ENCODE results near the gene CARD14. TPM values are rescaled to one million over a fixed set of nuclear protein-coding genes. Genes with fewer than 3 reads are reported as not detected.

The CARD14 gene
- not detected for polyA plus RNA-seq

DNA sequence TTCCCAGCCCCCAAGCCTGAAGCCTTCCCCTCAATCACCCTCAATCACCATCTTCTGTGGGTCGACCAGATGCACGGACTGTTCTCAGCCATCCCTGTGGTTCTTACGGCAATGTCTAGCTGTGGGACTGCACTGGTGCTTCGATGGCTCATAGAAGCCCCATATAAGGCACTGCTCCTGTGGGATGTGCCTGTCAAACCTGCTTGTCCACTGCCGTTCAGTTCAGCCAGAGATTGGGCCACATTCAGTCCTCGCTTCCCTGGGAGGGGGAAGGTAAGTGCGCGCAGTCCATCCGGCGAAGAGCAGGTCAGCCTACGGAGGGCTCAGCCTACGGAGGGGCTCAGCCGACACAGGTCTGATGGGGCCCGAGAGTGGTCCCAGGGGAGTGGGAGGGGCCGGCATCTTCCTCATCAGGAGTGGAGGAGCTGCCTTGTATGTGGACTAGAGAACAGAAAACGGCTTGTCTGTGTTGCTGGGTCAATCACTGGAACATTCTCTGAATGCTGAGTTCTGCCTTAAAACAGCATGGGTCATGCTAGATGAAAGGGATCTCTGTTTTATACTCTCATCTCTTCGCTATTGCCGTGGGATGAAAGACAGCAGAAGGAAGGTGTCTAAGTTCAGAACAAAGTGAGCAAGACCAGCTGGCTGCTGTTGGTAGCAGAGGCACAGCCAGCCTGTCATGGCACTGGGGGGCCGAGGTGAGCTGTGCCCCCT, at the start of gene CARD14:
Gene CARD14, plus strand, starts transcription at position 247 of the 717 bp plus-strand sequence. CDS start 11,409 bp downstream, outside the sequence.
- Mint-ChIP-seq H3K4me3 (peak within 1 kb of the TSS in 1 of 4 donors; percentile 41), H3K4me1 (no peaks in the 10 kb centered on the region), H3K27me3 (peaks cover 2% of the 10 kb centered on the region), H3K27ac (no peak within 1 kb of the TSS), H3K36me3 (no peaks in the 10 kb centered on the region), H3K9me3 (peaks cover 0 to 4% (median 2%) of the 10 kb centered on the region in 3 donors)

DNA sequence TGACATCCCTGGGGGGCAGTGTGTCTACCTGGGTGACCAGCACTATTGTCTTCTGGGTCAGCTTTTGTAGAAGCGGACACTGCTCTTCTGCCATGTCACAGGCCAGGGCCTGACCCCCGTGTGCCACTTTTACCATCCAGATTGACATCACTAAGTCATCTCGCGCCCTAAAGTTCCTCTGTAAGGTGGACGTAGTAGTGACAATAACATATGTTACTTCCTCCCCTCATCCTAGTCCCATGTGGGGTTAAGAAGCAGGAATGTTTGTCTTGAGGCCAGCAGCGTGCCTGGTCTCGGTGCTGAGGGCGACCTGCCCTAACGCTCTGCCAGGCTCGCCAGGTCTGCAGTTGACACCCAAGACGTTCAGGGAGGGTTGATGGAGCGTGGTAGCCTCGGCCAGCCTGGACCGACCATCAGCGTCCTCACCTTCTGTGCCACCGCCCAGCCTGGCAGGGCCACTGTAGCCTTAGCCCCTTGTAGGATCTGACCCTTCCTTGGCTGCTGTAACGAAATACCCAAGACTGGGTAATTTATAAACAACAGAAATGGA, 47.7 kb upstream of the CARD14 start:
- H3K4me3 Mint-ChIP-seq = no peak overlapping the region
- no peaks in the 10 kb centered on the region for H3K36me3 Mint-ChIP-seq
- H3K4me1 Mint-ChIP-seq = no peaks in the 10 kb centered on the region
- peaks cover 4% of the 10 kb centered on the region for H3K27me3 Mint-ChIP-seq
- H3K27ac Mint-ChIP-seq = no peak overlapping the region
- no peaks in the 10 kb centered on the region for H3K9me3 Mint-ChIP-seq

DNA sequence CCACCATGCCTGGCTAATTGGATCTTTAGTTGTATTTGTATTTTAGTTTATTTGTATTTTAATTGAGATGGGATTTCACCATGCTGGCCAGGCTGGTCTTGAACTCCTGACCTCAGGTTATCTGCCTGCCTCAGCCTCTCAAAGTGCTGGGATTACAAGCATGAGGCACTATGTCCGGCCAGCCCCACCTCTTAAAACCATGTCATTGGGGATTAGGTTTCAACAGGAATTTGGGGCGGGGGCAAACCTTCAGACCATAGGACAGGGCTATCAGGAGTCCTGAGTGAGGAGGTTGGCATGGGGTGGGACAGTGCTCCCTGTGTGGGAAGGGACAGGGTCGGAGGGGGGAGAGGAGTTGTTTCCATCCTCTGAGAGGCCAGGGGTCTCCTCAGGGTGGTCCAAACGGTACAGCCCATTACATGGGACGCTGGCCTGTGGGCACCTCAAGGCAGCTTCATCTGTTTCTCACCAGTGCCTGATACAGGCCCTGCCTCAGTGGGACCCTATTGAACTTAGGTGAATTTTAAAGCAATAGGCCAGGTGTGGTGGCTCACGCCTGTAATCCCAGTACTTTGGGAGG, 46.8 kb upstream of the CARD14 start:
- no peaks in the 10 kb centered on the region for H3K36me3 Mint-ChIP-seq

DNA sequence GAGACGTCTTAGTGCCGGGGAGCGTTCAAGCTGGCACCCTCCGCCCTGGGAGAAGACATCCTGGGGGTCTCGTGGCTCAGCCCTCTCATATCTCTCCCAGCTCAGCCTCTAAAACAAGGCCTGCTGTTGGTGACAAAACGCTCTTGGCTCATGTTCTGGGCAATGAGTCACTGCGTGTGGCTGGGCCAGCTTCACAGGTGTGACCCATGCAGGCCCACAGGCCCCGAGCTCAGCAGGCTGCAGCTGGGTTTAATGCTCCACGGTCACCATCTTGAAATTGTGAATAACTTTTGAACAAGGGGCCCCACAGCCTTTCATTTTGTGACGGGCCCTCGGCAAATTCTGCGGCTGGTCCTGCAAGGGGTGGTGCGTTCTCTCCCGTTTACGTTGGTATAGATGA, 46.0 kb upstream of the CARD14 start:
- H3K27me3 Mint-ChIP-seq = peaks cover 4% of the 10 kb centered on the region
- H3K4me1 Mint-ChIP-seq = no peaks in the 10 kb centered on the region
- H3K4me3 Mint-ChIP-seq = no peak overlapping the region
- H3K9me3 Mint-ChIP-seq = no peaks in the 10 kb centered on the region
- H3K36me3 Mint-ChIP-seq = no peaks in the 10 kb centered on the region
- H3K27ac Mint-ChIP-seq = no peak overlapping the region

More for the DNA sequence above, 46.8 kb upstream of the CARD14 start:
- Mint-ChIP-seq H3K27me3 (peaks cover 4% of the 10 kb centered on the region), H3K27ac (no peak overlapping the region), H3K9me3 (no peaks in the 10 kb centered on the region), H3K4me3 (no peak overlapping the region), H3K4me1 (no peaks in the 10 kb centered on the region)

DNA sequence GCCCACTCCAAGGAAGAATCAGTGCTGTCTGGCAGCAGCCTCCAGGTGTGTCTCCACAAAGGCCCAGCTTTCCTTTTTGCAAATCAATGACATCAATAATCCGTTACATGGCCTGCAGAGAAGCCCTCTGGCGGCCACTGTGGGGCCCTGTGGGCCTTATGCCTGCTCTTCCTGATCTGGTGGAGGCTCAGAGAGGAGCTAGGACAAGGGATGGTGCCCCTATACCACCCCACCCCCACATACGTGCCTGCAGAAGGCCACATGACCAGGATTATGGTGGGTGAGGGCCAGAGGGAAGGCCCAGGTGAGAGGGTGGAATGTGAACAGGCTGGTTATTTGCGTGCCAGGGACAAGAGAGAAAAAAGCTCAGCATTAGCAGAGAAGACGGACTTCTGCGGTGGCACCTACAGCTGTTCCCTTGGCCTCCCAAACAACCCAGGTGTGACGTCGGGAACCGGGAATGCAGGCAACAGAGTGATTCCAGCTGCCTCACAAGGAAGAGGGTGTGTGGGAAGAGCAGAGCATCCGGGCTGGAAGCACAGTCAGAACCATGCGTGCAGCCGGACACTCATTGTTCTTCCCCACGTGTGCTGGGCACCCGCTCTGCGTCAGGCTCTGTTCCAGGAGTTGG, 45.4 kb upstream of the CARD14 start:
- Mint-ChIP-seq H3K4me1 (peaks cover 0 to 2% (median 0%) of the 10 kb centered on the region in 3 donors), H3K4me3 (no peak overlapping the region), H3K27ac (no peak overlapping the region), H3K27me3 (peaks cover 4% of the 10 kb centered on the region), H3K36me3 (peaks cover under 1% of the 10 kb centered on the region), H3K9me3 (peaks cover 0 to 2% (median 0%) of the 10 kb centered on the region in 3 donors)

DNA sequence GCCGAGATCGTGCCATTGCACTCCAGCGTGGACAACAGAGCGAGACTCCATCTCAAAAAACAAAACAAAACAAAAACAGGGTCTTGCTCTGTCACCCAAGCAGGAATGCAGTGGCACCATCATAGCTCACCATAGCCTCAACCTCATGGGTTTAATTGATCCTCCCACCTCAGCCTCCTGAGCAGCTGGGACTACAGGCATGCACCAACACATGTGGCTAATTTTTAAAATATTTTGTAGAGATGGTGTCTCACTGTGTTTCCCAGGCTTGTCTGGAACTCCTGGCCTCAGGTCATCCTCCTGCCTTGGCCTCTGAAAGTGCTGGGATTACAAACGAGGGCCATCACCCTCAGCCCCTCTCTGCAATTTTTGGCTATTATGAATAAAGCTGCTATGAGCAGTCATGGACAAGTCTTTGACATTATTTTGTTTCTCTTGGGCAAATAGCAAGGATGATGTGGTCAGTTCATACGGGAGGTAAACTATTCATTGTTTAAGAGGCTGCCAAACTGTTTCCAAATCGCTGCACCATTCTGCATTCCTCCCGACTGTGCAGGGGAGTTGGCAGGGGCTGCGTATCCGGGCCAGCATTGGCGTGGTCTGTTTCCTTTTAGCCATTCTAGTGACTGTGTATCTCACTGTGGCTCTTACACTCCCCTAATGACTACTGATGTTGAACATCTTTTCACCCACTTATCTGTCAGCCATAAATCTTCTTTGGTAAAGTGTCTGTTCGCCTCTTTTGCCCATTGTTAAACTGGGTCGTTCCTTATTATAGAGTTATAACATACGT, 44.0 kb upstream of the CARD14 start:
- no peak overlapping the region for H3K27ac Mint-ChIP-seq
- peaks cover 2% of the 10 kb centered on the region for H3K36me3 Mint-ChIP-seq
- peaks cover 4% of the 10 kb centered on the region for H3K27me3 Mint-ChIP-seq
- H3K4me3 Mint-ChIP-seq = no peak overlapping the region
- H3K4me1 Mint-ChIP-seq = peaks cover 0 to 2% (median 0%) of the 10 kb centered on the region in 3 donors
- peaks cover 0 to 2% (median 0%) of the 10 kb centered on the region in 3 donors for H3K9me3 Mint-ChIP-seq

DNA sequence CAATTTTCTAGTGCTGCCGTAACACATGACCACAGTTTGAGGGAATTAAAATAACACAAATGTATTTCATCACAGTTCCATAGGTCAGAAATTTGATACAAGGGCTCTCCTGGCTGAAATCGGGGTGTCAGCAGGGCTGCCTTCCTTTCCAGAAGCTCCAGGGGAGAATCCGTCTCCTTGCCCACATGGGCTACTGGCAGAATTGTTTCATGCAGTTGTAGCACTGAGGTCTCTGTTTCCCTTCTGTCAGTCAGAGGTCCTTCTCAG, 43.4 kb upstream of the CARD14 start:
- no peak overlapping the region for H3K4me3 Mint-ChIP-seq
- no peak overlapping the region for H3K27ac Mint-ChIP-seq
- H3K27me3 Mint-ChIP-seq = peaks cover 4% of the 10 kb centered on the region
- H3K4me1 Mint-ChIP-seq = peaks cover 0 to 2% (median 0%) of the 10 kb centered on the region in 3 donors
- H3K9me3 Mint-ChIP-seq = peaks cover 0 to 2% (median 0%) of the 10 kb centered on the region in 3 donors
- peaks cover 2% of the 10 kb centered on the region for H3K36me3 Mint-ChIP-seq

DNA sequence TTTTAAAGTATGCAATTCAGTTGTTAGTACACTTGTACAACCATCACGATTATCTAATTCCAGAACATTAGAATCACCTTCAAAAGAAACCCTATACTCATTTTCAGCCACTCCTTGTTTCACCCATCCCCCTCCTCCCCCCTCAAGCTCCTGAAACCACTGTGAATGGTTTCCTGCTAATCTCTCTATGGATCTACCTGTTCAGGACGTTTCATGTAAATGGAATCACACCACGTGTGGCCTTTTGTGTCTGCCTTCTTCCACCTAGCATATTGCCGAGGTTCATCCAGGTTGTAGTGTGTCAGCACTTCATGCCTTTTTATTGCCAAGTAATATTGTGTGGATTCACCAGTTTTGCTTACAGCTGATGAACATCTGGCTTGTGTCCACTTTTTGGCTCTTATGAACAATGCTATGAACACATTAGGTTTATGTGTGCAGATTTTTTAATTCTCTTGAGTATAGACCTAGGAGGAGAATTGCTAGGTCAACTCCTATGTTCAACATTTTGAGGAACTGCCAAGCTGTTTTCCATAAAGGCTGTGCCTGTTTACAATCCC, 40.7 kb upstream of the CARD14 start:
- no peak overlapping the region for H3K27ac Mint-ChIP-seq
- H3K4me1 Mint-ChIP-seq = peaks cover 0 to 3% (median 0%) of the 10 kb centered on the region in 3 donors
- H3K9me3 Mint-ChIP-seq = peaks cover 0 to 2% (median 0%) of the 10 kb centered on the region in 3 donors
- peaks cover 4% of the 10 kb centered on the region for H3K36me3 Mint-ChIP-seq
- no peak overlapping the region for H3K4me3 Mint-ChIP-seq
- H3K27me3 Mint-ChIP-seq = peaks cover 2% of the 10 kb centered on the region

DNA sequence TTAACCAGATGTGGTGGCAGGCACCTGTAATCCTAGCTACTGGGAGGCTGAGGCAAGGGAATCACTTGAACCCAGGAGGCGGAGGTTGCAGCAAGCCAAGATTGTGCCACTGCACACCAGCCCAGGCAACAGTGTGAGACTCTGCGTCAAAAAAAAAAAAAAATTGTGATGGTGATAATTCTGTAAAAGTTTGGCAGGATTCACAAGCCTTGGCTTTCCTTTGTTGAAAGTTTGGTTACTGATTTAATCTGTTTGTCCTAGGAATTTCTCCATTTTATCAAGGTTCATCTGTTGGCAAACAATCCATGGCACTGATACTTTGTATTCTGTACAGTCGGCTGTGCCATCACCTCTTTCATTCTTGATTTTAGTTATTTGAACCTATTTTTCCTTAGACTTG, 38.8 kb upstream of the CARD14 start:
- H3K4me1 Mint-ChIP-seq = peaks cover 0 to 3% (median 0%) of the 10 kb centered on the region in 3 donors
- H3K4me3 Mint-ChIP-seq = no peak overlapping the region
- H3K27ac Mint-ChIP-seq = no peak overlapping the region
- H3K9me3 Mint-ChIP-seq = peaks cover 0 to 2% (median 0%) of the 10 kb centered on the region in 3 donors
- peaks cover 7% of the 10 kb centered on the region for H3K36me3 Mint-ChIP-seq
- no peaks in the 10 kb centered on the region for H3K27me3 Mint-ChIP-seq

DNA sequence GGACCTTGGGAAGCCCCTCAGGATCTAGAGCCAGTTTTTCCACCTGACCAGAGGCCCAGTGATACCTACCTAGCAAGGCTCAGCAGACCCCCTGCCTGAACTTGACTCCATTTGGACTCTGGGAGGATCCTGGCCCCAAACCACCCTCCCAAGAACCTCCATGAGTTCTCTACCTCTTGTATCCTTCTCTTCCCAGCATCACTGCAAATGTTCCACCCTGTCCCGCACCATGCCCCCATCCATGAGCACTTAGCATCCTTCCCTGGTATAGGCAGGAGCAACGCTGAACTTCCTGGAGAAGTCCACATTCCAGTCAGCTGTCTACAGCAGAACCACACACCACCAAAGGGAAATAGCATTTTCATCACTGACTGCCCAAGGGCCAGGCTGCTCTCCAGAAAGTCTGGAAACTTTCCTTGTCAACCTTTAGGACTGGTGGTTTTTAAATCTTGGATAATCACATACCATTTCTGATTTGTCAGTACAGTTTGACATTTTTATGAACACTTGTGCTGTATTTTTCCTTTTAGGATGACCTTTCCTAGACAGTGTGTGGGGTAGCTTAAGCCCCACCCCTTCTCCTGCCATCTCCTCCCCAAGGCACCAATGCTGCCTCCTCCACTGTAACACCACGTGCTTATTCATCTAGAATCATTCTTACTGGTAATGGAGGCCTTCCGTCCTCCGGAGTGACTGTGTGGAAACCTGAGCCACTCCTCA, 36.8 kb upstream of the CARD14 start:
- Mint-ChIP-seq H3K36me3 (peaks cover 11% of the 10 kb centered on the region), H3K27ac (no peak overlapping the region), H3K4me1 (peaks cover 0 to 3% (median 0%) of the 10 kb centered on the region in 3 donors), H3K9me3 (peaks cover 0 to 2% (median 0%) of the 10 kb centered on the region in 3 donors), H3K4me3 (no peak overlapping the region), H3K27me3 (no peaks in the 10 kb centered on the region)

DNA sequence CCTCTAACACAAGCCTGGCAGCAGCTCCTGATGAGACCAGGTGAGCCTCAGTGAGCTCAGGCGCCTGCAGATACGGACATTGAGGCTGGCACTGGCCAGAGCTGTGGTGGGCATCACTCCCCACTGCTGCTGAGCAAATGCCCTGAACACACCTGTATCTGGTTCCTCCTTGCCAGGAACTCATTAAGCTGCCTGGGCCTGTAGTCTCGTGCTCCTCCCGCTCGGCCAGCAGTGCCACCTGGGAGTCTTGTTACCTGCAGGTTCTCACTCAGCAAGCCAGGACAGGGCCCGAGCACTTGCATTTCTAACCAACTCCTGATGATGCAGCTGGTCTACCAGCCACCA, 36.2 kb upstream of the CARD14 start:
- Mint-ChIP-seq H3K36me3 (peaks cover 13% of the 10 kb centered on the region), H3K9me3 (peaks cover 0 to 2% (median 0%) of the 10 kb centered on the region in 3 donors), H3K4me3 (no peak overlapping the region), H3K27ac (no peak overlapping the region), H3K27me3 (no peaks in the 10 kb centered on the region), H3K4me1 (peaks cover 0 to 3% (median 0%) of the 10 kb centered on the region in 3 donors)

DNA sequence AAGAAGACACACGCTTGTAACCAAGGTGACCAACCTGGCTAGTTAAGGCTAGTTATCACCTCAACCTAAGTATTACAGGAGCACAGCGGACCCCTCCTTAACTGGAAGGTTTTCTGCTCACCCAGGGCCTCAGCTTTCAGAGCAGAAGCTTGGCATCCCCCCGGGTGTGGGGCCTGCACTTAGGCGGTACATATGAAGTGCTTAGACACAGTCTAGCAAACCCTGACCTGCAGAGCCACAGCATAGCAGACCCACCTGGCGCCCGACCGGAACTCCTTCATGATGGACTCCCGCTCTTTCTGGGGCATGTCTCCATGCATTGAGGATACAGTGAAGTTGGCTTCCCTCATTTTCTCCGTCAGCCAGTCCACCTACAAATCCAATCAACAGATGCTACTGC, 32.7 kb upstream of the CARD14 start:
- Mint-ChIP-seq H3K27ac (no peak overlapping the region), H3K27me3 (no peaks in the 10 kb centered on the region), H3K4me1 (peaks cover 0 to 1% (median 0%) of the 10 kb centered on the region in 3 donors), H3K4me3 (no peak overlapping the region), H3K9me3 (no peaks in the 10 kb centered on the region), H3K36me3 (peaks cover 12% of the 10 kb centered on the region)

DNA sequence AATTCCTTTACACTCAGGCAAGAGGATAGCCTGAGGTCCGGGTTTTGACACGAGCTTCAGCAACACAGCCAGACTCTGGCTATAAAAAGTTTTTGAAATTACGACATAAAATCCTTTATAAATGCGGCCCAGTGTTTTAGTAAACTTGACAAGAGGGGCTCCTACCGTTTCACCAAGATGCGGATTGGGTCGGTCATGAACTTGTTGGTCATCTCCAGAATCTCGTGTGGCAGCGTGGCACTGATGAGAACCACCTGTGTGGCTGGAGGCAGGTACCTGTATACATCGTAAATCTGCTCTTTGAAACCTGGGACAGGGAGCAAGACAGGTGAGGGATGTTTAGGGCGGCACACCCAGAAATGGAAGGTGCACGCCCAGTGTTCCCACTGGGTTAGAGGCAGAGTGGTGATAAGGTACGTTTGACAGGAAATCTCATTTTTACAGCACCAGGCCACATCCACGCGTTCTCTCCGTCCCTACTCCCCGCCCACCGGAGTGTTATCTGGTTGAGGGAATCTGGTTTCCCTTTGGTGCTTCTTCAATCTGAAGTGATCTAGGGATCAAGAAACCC, 30.9 kb upstream of the CARD14 start:
- no peak overlapping the region for H3K4me3 Mint-ChIP-seq
- peaks cover 10% of the 10 kb centered on the region for H3K36me3 Mint-ChIP-seq
- no peak overlapping the region for H3K27ac Mint-ChIP-seq
- H3K9me3 Mint-ChIP-seq = no peaks in the 10 kb centered on the region
- H3K27me3 Mint-ChIP-seq = no peaks in the 10 kb centered on the region
- H3K4me1 Mint-ChIP-seq = peaks cover 0 to 2% (median 2%) of the 10 kb centered on the region in 3 donors

Data from IgD-negative memory B cell (primary cell).